Ecto neural progenitor cell (in vitro differentiated cells): ENCODE measurements around the gene MRGPRE.
"Not testable (repeated sequence)": the region's sequence is repeated elsewhere in the genome, so short reads cannot be mapped to it uniquely, and the experiment has no call there.

Experiments
- DNase-seq: peaks from one replicate; pipeline ENCODE4 v3.0.0-alpha.2; 2018; ENCODE audit warnings: low spot score

The MRGPRE gene

GRCh38 chr11:3231851-3232744 is at the start of gene MRGPRE:
TSS of gene MRGPRE (minus strand) at chr11:3232417. CDS start at chr11:3228799, 3,618 bp downstream.
- DNase-seq = no peak

GRCh38 chr11:3281146-3281545 is 48.9 kb upstream of the MRGPRE start:
- not testable (repeated sequence) for DNase-seq

- DNase-seq = not testable (repeated sequence)
Measured at GRCh38 chr11:3280662-3281061, 48.4 kb upstream of the MRGPRE start.

GRCh38 chr11:3278922-3279321 is 46.7 kb upstream of the MRGPRE start:
- not testable (repeated sequence) for DNase-seq

GRCh38 chr11:3273629-3274028 is 41.4 kb upstream of the MRGPRE start:
- not testable (repeated sequence) for DNase-seq

GRCh38 chr11:3262548-3262947 is 30.3 kb upstream of the MRGPRE start:
- not testable (repeated sequence) for DNase-seq

- not testable (repeated sequence) for DNase-seq
Measured at GRCh38 chr11:3261831-3262230, 29.6 kb upstream of the MRGPRE start.

GRCh38 chr11:3257509-3257908 is 25.3 kb upstream of the MRGPRE start:
- not testable (repeated sequence) for DNase-seq

GRCh38 chr11:3255241-3255640 is 23.0 kb upstream of the MRGPRE start:
- not testable (repeated sequence) for DNase-seq

GRCh38 chr11:3254773-3255172 is 22.6 kb upstream of the MRGPRE start:
- DNase-seq = not testable (repeated sequence)

- DNase-seq = no peak
Measured at GRCh38 chr11:3245071-3245470, 12.9 kb upstream of the MRGPRE start.

GRCh38 chr11:3243880-3244279 is 11.7 kb upstream of the MRGPRE start:
- DNase-seq = no peak

GRCh38 chr11:3237119-3237518 is 4.9 kb upstream of the MRGPRE start:
- DNase-seq = no peak

- DNase-seq = no peak
Measured at GRCh38 chr11:3234846-3235245, 2.6 kb upstream of the MRGPRE start.

GRCh38 chr11:3232956-3233355 is 739 bp upstream of the MRGPRE start:
- no peak for DNase-seq

GRCh38 chr11:3231550-3231850 is 717 bp downstream of the MRGPRE start:
- no peak for DNase-seq

GRCh38 chr11:3230636-3231549 is 1.3 kb downstream of the MRGPRE start:
- no peak for DNase-seq

- no peak for DNase-seq
Measured at GRCh38 chr11:3229673-3230630, 2.3 kb downstream of the MRGPRE start.

GRCh38 chr11:3228445-3228829 is 3.8 kb downstream of the MRGPRE start:
- no peak for DNase-seq

GRCh38 chr11:3227568-3228444 is 4.4 kb downstream of the MRGPRE start:
- DNase-seq = no peak
